ENCODE measurements around the gene KRT6A.

DNA sequence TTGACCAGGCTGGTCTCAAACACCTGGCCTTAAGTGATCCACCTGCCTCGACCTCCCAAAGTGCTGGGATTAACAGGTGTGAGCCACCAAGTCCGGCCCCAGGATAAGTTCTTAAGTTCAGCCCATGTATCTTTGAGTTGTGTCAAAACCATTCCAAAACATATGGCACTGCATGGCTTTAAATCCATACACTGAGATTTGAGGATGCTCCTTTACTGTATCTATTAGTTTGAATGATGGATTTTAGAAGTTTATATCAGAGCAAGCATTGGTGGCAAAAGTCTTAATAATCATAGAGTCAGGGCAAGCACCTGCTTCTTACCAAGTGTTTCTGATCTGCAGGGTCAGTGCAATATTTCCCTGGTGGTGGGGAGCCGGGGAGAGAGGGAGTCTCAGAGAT is 47.2 kb downstream of the KRT6A start:
- TF ChIP-seq, protein P1, sequence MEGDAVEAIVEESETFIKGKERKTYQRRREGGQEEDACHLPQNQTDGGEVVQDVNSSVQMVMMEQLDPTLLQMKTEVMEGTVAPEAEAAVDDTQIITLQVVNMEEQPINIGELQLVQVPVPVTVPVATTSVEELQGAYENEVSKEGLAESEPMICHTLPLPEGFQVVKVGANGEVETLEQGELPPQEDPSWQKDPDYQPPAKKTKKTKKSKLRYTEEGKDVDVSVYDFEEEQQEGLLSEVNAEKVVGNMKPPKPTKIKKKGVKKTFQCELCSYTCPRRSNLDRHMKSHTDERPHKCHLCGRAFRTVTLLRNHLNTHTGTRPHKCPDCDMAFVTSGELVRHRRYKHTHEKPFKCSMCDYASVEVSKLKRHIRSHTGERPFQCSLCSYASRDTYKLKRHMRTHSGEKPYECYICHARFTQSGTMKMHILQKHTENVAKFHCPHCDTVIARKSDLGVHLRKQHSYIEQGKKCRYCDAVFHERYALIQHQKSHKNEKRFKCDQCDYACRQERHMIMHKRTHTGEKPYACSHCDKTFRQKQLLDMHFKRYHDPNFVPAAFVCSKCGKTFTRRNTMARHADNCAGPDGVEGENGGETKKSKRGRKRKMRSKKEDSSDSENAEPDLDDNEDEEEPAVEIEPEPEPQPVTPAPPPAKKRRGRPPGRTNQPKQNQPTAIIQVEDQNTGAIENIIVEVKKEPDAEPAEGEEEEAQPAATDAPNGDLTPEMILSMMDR (IDR thresholded peaks at IDR 0.05), result no peak
- TF ChIP-seq POLR2A (IDR thresholded peaks at IDR 0.05), result no peak
